Small intestine (tissue), 7 donors: ENCODE data around the gene SLC17A8. TPM values are rescaled to one million over a fixed set of nuclear protein-coding genes. Genes with fewer than 3 reads are reported as not detected.

Source experiments
- DNase-seq, 2 donors: peaks; one replicate each; pipeline versions ENCODE4 v3.0.0 to v3.0.0-alpha.2; 2013
- FAIRE-seq: peaks from 2 replicates; lab custom pipeline; 2012; peaks lifted over from hg19 to GRCh38; lab: Jason Lieb, UNC
- H3K27ac ChIP-seq, 3 donors: one replicate each; pipeline ENCODE4 v1.5.1; 2013; ENCODE audit warnings: low read length in 2 of 3, mild to moderate bottlenecking in 2 of 3, control low read depth in 1 of 3, inconsistent platforms in 1 of 3, low read depth in 1 of 3, moderate library complexity in 1 of 3
- H3K27me3 ChIP-seq, 3 donors: one replicate each; pipeline ENCODE4 v1.6.1; 2013; ENCODE audit warnings: low read length in 3 of 3, inconsistent platforms in 1 of 3; ENCODE audit not compliant: control insufficient read depth in 3 of 3, insufficient read depth in 3 of 3
- H3K36me3 ChIP-seq, 3 donors: one replicate each; pipeline ENCODE4 v1.6.1; 2013; ENCODE audit warnings: low read length in 3 of 3, inconsistent platforms in 1 of 3, low read depth in 1 of 3, mild to moderate bottlenecking in 1 of 3, moderate library complexity in 1 of 3; ENCODE audit not compliant: control insufficient read depth in 3 of 3, insufficient read depth in 2 of 3
- H3K4me1 ChIP-seq, 3 donors: one replicate each; pipeline ENCODE4 v1.6.1; 2013; ENCODE audit warnings: low read length in 2 of 3, inconsistent platforms in 1 of 3, low read depth in 1 of 3, mild to moderate bottlenecking in 1 of 3, moderate library complexity in 1 of 3; ENCODE audit not compliant: control insufficient read depth in 3 of 3, insufficient read depth in 2 of 3
- H3K4me3 ChIP-seq, 3 donors: one replicate each; pipeline ENCODE4 v1.5.1; 2013; ENCODE audit warnings: low read length in 3 of 3, control low read depth in 1 of 3, inconsistent platforms in 1 of 3, low read depth in 1 of 3, mild to moderate bottlenecking in 1 of 3, moderate library complexity in 1 of 3
- H3K9me3 ChIP-seq, 2 donors: one replicate each; pipeline ENCODE4 v1.6.1; 2013; ENCODE audit warnings: low read depth in 1 of 2, low read length in 1 of 2; ENCODE audit not compliant: control insufficient read depth in 2 of 2, insufficient read depth in 1 of 2
- WGBS, 3 donors: extraction: QIAGEN DNeasy Blood & Tissue Kit; methylation state at CpG; one replicate each; pipeline ENCODE4 v1.1.7; 2013; 5-methylcytosine and 5-hydroxymethylcytosine counted together
- polyA plus RNA-seq, 4 donors: library from polyadenylated mRNA; stranded (reverse) in 3 of 4; unstranded in 1 of 4; fragments of 200-250 nt in 3 of 4; fragments of 120-200 nt in 1 of 4; gene quantifications; one replicate each; pipeline versions ENCODE4 v1.2.1 to v1.2.3, GENCODE V29; 2013
- donor health status: healthy with polysubstance abuse.
- donor health status: control.
- donor health status: control.
- donor health status: Bipolar disorder and iron deficiency.
- donor health status: healthy.

SLC17A8 gene
- polyA plus RNA-seq, 4 donors, result 0.22 to 5.6 (median 1.6) TPM

DNA sequence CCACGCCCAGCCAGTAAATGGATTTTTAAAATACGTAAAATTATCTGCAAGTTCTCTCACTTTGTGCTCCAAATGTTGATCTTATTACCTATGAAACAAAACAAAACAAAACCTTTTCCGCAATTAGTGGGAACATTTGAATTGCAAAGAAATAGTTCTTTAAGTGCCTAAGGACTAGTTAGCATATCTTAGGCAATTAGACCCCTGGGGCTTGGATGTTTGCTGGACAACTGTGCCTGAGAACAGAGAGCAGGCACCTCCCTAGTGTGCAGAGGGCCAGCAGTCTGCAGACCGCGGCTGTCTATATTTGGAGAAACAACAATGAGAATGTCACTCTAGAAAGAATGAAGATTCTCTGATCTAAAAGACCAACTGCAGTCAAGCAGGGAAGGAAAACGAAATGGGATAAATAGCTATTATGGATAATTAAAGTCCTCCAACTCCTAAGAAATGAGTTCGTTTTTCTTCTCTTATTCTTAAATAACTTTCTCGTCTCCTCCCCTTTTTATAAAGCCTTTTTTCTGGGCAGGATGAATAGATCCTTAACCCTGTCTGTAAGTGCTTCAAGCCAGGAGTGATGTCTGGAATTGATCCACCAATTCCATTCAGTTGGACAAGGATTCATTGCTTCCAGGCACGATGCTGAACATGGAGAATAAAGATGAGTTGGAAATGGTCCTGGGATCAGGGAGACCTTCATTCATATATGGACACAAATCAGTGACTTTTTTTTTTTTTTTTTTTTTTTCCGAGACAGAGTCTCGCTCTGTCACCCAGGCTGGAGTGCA lies 16.2 kb downstream of the SLC17A8 start:
- DNase-seq (no peak), FAIRE-seq (no peak)
- 58 to 72% (median 70%) methylated on average over 9 to 11 of the region's 11 CpGs for WGBS, 3 donors
- Histone ChIP-seq H3K9me3 (peaks cover 0 to 5% of the 10 kb centered on the region in 2 donors), H3K4me3 (no peak overlapping the region), H3K27me3 (no peaks in the 10 kb centered on the region), H3K4me1 (no peaks in the 10 kb centered on the region), H3K27ac (no peak overlapping the region), H3K36me3 (no peaks in the 10 kb centered on the region)

GRCh38 chr12:100375038-100375735 lies 18.3 kb downstream of the SLC17A8 start:
- Histone ChIP-seq H3K4me1 (no peaks in the 10 kb centered on the region), H3K27me3 (no peaks in the 10 kb centered on the region), H3K27ac (no peak overlapping the region), H3K36me3 (no peaks in the 10 kb centered on the region), H3K9me3 (no peaks in the 10 kb centered on the region), H3K4me3 (no peak overlapping the region)
- WGBS, 3 donors, result 35 to 42% (median 40%) methylated on average over 12 of the region's 12 CpGs
- FAIRE-seq (no peak), DNase-seq (peak; percentile 35 to 63)

GRCh38 chr12:100376161-100376560 lies 19.3 kb downstream of the SLC17A8 start:
- H3K9me3 ChIP-seq, result no peaks in the 10 kb centered on the region
- 71 to 97% (median 80%) methylated on average over 1 of the region's 1 CpG for whole genome bisulfite sequencing, 3 donors

GRCh38 chr12:100381379-100381778 lies 24.5 kb downstream of the SLC17A8 start:
- Histone ChIP-seq H3K27me3 (no peaks in the 10 kb centered on the region), H3K36me3 (no peaks in the 10 kb centered on the region), H3K4me1 (no peaks in the 10 kb centered on the region), H3K9me3 (no peaks in the 10 kb centered on the region), H3K4me3 (no peak overlapping the region), H3K27ac (no peak overlapping the region)
- DNase-seq (no peak), FAIRE-seq (no peak)
- WGBS, 3 donors, result 57 to 82% (median 77%) methylated on average over 2 of the region's 2 CpGs

More at GRCh38 chr12:100376161-100376560, 19.3 kb downstream of the SLC17A8 start:
- FAIRE-seq (no peak), DNase-seq (peak; percentile 58 to 71)
- Histone ChIP-seq H3K27ac (no peak overlapping the region), H3K4me3 (no peak overlapping the region), H3K27me3 (no peaks in the 10 kb centered on the region), H3K4me1 (no peaks in the 10 kb centered on the region), H3K36me3 (no peaks in the 10 kb centered on the region)

GRCh38 chr12:100382338-100382737 lies 25.5 kb downstream of the SLC17A8 start:
- Histone ChIP-seq H3K4me3 (no peak overlapping the region), H3K27me3 (no peaks in the 10 kb centered on the region), H3K4me1 (no peaks in the 10 kb centered on the region), H3K36me3 (no peaks in the 10 kb centered on the region), H3K9me3 (no peaks in the 10 kb centered on the region), H3K27ac (no peak overlapping the region)
- DNase-seq (no peak), FAIRE-seq (no peak)
- 72 to 80% (median 75%) methylated on average over 6 of the region's 6 CpGs for WGBS, 3 donors

- H3K9me3 ChIP-seq, result no peaks in the 10 kb centered on the region
- no peak overlapping the region for H3K4me3 ChIP-seq
- no peaks in the 10 kb centered on the region for H3K4me1 ChIP-seq
- H3K27ac ChIP-seq, result no peak overlapping the region
- no peaks in the 10 kb centered on the region for H3K36me3 ChIP-seq
- peak in 1 of 2 donors; percentile 33 for DNase-seq
- 81 to 86% (median 85%) methylated on average over 9 of the region's 9 CpGs for WGBS, 3 donors
- FAIRE-seq, result no peak
- H3K27me3 ChIP-seq, result no peaks in the 10 kb centered on the region
These were observed 27.0 kb downstream of the SLC17A8 start for GRCh38 chr12:100383586-100384558.

DNA sequence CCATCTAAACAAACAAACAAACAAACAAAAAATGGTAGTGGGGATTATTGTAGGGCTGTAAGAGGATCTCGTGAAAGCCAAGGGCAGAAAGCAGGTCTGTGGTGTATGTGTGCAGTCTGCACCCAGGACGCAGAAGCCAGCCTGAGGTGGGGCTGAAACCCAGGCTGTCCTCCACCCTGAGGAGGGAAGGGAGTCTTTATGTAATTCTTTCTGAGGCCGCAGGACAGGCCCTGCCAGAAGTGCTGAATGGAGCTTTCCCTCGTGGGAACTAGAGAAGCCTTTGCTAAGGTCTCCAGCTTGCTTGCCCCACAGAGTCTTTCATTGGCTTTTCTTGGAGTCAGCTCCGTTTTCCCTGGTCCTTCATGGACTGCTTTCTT lies 27.7 kb downstream of the SLC17A8 start:
- no peaks in the 10 kb centered on the region for H3K4me1 ChIP-seq
- H3K9me3 ChIP-seq, result no peaks in the 10 kb centered on the region
- FAIRE-seq (no peak), DNase-seq (no peak)
- H3K36me3 ChIP-seq, result no peaks in the 10 kb centered on the region
- H3K27me3 ChIP-seq, result no peaks in the 10 kb centered on the region
- 73 to 89% (median 84%) methylated on average over 5 of the region's 5 CpGs for WGBS, 3 donors
- H3K27ac ChIP-seq, result no peak overlapping the region
- H3K4me3 ChIP-seq, result no peak overlapping the region

DNA sequence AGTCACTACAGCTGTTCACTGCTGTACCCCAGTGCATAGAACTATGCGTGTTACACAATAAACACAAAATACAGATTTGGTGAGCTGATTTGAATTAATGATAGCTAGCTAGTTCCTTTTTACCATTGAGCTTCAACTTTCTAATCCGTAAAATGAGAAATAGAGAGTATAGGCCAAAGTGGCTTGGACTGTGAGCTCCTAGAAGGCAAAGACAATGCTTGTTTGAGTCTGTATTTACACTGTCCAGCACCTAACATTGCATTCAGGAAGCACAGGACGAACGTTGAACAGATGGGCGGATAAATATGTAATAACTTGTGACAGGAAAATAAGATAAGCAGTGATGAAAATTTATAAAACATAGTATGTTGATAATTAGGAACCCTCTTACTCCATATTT lies 31.5 kb downstream of the SLC17A8 start:
- H3K4me1 ChIP-seq, result no peaks in the 10 kb centered on the region
- 77 to 85% (median 78%) methylated on average over 5 of the region's 5 CpGs for WGBS, 3 donors
- H3K36me3 ChIP-seq, result no peaks in the 10 kb centered on the region
- H3K4me3 ChIP-seq, result no peak overlapping the region
- H3K9me3 ChIP-seq, result no peaks in the 10 kb centered on the region
- no peaks in the 10 kb centered on the region for H3K27me3 ChIP-seq
- no peak for DNase-seq
- no peak overlapping the region for H3K27ac ChIP-seq
- FAIRE-seq, result no peak
